KG1 (cell line): Measurements from ENCODE around the gene KIF16B.
A peak's percentile ranks its signal among the peaks of the same experiment; 100 is the strongest.
"Not testable (repeated sequence)": the region's sequence is repeated elsewhere in the genome, so short reads cannot be mapped to it uniquely, and the experiment has no call there.

Source experiments
- DNase-seq: peaks from one replicate; lab custom pipeline; 2025; lab: John Stamatoyannopoulos, UW

KIF16B gene

DNA sequence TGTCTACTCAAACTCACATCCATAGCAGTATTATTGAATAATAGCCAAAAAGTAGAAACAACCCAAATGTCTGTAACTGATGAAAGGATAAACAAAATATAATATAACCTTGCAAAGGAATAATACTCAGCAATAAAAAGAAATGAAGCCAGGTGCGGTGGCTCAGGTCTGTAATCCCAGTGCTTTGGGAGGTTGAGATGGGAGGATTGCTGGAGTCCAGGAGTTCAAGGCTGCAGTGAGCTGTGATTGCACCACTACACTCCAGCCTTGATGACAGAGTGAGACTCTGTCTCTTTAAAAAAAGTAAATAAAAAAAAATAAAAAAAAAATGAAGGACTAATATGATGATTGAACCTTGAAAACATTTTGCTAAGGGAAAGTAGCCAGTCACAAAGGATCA, 22.1 kb upstream of the KIF16B start:
- DNase-seq, result no peak

DNA sequence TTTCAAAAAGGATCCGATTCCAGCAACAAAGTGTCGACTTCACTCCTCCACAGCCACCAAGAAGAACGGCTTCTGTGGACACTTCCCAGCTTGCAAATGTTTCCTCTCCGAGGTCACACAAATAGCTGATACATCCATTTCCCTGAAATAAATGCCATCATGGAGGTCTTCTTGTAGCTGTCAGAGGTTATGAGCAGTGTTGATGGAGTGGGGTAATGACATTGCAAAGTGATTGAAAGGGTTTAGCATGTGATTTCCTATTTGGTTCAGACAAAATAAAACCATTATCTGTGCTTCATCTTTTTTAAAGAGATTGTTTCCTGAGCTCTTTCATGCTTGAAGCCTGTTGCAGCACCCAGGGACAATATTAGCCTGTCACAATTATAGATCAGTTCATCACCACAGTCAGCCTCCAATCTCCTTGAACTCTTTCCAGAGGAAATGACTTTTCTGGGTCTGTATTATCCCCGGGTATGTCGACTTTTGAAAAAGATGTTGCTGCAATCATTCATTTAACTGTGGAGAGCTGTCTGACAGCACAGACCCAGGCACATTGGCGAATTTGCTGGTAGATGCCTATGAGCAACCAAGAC, 16.9 kb upstream of the KIF16B start:
- no peak for DNase-seq

DNA sequence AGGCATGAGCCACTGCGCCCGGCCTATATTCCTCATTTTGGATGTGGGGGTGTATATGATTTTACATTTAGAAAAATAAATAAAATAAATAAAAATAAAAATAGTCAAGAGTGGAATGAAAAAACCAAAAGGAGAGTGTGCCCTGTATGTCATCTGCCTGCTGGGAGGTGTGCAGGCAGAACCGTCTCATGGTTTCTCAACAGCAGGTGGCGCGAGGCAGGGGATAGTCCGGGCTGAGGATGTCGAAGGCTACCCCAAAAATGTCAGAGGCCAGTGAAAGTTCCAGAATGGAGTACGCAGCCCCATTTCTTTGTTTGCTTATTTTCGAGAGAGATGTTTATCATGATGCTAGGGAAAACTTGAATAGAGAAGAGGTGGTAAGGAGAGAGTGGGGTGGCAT, 16.4 kb upstream of the KIF16B start:
- DNase-seq, result no peak

DNA sequence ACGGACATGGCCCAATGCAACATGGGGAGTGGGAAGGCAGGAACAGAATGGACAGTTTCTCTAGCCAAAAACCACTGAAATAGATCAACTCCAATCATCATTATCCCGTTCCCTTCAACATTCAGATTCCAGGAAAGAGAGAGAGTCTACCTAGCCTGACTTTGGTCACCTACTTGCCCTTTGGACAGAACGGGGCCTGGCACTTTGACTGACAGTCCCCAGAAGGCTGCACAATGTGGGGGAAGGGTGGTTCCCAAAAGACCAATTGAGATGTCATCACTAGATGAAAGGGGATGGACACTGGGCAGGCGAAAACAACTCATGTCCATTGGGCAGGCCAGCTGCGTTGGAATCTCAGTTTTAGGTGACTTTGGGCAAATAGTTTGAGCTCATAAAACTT, 15.0 kb upstream of the KIF16B start:
- no peak for DNase-seq

DNA sequence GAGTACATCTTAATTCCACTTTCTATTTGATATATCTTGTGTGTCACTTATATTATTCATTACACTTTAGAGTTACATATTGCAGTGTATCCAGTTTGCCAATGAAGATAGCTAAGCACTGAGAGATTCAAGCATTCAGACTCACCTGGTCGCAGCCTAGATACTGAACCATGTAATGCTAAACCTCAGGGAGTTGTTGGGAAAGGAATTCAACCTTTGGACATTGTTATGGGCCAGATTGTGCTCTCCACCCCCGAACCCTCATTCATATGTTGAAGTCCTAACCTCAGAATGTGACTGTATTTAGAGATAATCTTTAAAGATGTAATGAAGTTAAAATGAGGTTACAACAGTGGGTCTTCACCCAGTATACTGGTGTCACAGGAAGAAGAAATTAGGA, 13.8 kb upstream of the KIF16B start:
- DNase-seq, result no peak

DNA sequence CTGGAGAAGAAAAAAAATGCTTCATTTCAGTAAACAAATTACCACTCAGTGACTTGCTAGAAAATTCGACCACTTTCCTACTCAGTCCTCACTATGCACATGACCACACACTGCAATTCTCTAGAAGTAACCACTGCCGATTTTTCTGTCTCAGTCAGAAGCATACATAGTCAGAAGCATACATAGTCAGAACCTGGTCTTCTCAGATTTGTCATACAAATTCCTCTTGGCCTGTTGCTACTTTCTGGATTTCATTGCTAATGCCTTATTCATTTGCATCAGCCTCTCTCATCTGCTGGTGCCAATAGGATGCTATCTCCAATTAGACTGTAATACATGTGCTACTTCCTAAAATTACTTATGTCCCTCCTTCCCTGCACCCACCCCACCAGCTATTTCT, 10.2 kb upstream of the KIF16B start:
- DNase-seq, result no peak

DNA sequence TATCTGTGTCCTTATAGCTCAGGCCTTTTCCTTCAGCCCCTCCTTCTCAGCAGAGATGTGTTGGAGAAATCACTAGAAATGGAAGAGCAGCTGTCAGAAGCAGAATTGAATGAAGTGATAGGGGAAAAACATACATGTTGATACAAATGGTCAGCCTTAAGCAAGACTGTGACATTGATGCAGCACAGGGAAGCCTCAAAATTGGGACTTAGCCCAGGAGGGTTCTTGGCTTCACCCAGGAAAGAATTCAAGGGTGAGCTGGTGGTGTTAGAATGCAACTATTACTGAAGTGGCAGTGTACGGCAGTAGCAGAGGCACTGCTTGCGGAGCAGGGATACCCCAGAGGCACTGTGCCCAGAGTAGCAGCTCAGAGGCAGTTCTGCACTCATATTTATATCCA, 8.0 kb upstream of the KIF16B start:
- DNase-seq, result no peak

DNA sequence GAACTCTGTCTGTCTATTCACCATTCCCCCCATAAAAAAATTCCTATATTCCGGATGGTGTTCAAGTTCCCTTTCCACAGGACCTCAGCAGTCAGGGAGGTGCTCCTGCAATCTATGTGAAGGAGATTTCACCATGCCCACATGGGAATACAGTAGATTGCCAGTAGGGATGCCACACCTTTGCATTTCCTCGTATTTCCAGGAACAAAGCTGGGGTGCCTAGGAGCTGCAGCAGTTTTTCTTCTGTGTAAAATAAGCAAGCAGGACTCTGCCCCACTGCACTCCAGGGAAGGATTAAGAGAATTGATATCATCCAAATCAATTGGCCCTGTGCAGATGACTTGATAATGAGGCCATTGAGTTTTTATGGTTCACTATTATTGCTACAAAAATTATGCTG, 7.4 kb upstream of the KIF16B start:
- no peak for DNase-seq

DNA sequence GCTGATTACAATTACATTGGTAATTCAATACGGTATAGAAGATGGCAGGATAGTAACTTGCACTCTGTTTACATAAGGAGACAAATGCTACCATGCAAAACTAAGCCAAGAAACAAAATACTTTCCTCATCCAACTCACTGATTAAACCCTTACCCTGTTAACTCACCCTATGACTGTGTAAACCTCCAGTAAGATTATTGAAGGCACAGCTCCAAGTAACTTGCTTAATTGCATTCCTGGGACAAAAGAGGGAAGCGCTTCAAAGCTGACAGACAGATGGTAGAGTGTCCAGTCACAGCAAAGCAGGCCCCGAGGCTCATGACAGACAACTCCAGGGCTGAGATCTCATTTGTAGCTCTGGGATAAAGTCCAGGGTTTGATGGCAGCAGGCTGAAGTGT, 6.9 kb upstream of the KIF16B start:
- no peak for DNase-seq

DNA sequence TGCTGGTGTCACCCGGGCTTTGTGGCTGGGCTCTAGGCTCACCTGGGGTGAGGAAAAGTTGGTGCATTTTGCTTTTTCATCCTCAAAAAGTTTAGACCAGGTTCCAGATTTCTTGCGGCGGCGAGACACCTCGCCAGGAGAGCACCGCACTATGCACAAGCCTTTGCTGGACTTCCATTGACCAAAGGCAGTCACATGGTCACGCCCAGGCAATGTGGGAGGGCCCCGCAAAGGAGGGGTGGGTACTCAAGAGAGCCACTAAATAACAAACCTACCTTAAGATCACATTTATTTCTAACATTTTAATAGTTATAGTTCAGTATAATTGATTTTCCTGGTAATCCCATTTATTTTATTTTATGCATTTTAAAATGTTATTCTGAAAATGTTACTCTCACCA, 3.0 kb upstream of the KIF16B start:
- no peak for DNase-seq

DNA sequence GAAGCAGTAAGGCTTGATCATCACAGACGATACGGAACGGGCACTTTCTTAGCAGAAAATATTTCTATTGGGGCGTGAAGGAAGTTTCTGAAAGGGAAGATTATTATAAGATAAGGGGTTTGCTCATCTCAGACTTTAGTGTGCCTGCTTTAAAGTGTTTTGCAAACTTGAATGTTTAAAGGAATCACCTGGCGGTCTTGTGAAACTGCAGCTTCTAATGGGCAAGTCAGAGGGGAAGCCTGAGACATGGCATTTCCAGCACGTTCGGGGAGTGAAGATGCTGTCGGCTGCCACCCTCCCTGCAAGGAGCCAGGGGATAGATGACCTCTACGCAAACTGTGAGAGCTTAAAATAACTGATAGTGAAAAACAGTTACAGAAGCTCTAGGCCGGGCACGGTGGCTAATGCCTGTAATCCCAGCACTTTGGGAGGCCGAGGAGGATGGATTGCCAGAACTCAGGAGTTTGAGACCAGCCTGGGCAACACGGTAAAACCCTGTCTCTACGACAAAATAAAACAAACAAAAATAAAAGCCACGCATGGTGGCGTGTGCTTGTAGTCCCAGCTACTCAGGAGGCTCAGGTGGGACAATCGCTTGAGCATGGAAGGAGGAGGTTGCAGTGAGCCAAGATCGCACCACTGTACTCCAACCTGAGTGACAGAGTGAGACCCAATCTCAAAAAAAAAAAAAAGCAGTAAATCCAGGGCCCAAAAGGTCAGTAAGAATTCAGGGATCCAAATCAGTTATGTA, 2.3 kb upstream of the KIF16B start:
- no peak for DNase-seq

DNA sequence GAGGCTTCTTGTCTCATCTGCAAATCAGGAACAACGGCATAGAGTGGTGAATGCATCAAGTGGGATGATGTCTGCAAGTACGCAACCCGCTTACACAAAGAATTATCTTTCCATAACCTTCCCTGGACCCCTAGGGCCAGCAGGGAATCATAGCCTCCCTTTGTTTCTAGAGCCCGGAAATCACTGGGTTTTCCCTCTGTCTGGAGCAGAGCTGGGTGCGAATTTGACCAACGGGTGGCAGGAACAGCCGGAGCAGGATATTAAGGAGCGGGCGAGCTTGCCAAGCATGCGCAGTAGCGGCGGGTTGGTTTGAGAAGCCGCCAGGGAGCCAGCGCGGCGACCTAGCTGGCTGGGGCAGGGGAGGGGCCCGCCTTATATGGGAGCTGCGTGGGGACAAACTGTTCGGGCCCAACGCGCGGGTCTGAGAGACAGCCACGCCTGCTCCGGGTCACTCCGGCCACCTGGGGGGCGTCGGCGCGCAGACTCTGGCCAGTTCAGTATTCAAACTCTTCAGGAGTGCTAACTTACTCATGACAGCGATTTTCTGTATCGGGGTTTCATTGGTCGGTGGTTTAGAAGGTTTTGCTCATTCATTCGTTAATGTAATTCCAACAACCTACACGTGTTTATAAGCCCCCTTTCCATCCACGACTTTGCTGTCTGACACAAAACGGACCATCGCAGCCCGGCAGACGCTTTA, 1.6 kb upstream of the KIF16B start:
- DNase-seq, result peak; percentile 43

DNA sequence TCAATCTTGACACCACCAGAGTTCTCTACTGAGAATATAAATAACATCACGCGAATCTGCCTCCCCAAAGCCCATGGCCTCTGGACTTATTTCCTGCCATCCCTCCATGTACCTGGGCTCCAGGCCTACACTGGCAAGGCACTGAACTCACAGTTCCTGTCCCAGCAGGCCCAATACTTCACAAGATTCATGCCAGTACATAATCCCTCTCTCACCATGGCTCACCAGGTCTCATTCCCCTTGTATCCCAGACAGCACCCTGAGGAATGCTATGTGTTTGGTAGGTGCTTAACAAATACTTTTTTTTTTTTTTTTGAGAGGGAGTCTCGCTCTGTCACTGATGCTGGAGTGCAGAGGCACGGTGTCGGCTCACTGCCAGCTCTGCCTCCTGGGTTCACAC, 1.9 kb downstream of the KIF16B start:
- DNase-seq, result no peak

DNA sequence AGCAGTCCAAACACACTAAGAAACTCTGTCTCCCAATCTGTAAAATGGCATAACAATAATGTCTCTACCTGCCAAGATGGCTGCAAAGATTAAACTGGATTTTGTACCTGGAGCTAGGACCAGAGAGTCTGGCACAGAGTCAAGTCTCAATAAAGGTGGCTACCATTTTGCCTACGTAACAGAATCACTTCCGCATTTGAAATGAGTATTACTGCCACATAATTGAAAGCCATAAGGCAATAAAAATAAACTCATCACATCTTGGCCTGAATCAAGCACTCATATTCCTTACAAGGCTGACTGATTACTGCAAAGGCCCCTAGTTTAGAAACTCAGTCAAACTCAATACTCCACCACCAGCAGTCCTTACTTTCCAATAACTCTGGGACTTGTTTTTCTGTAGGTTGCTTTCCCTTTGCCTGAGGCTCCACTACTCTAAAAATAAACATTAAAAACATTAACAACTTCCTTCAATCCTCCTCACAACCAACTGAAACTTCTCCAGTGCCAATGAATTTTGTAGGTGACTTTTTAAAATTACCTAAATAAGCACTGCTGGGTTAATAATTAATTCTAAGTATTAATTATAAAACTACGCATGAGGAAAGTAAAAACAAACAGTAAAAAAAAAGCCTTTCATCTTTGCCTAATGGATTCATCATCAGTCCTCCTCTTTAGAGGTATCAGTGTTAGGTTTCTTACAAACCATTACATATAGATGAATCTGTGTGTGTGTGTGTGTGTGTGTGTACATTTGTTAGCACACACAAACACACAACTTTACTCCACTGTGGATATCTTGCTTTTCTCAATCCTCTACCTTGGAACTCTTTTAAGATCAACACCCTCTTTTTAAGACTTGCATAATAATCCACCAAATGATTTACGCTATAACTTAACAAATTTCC, 3.7 kb downstream of the KIF16B start:
- no peak for DNase-seq

DNA sequence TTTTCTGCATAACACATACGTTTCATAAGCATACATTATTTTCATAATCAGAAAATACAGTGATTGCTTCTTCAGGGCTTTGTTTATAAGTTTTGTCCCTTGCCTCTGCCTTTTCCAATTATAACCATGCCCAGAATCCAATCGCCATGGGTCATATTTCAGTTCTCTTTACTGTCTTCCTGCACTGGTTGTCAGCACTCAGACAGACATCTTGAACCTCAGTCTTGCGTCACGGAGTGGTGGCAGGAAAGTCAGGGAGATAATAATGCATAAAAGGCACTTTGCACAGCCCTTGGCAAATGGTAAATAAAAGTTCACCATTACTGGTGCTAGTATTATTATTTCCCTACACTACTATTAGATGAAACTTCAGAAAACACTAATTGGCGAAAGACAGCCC, 7.2 kb downstream of the KIF16B start:
- DNase-seq, result no peak

DNA sequence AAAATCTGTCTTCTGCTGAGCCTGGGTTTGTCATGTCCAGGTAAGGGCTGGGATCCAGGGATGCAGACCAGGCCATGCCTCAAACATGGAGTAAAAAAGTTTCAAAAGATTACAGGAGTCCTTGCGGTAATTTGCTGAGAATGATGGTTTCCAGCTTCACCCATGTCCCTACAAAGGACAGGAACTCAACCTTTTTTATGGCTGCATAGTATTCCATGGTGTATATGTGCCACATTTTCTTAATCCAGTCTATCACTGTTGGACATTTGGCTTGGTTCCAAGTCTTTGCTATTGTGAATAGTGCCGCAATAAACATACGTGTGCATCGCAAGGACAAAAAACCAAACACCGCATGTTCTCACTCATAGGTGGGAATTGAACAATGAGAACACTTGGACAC, 9.2 kb downstream of the KIF16B start:
- DNase-seq, result not testable (repeated sequence)

DNA sequence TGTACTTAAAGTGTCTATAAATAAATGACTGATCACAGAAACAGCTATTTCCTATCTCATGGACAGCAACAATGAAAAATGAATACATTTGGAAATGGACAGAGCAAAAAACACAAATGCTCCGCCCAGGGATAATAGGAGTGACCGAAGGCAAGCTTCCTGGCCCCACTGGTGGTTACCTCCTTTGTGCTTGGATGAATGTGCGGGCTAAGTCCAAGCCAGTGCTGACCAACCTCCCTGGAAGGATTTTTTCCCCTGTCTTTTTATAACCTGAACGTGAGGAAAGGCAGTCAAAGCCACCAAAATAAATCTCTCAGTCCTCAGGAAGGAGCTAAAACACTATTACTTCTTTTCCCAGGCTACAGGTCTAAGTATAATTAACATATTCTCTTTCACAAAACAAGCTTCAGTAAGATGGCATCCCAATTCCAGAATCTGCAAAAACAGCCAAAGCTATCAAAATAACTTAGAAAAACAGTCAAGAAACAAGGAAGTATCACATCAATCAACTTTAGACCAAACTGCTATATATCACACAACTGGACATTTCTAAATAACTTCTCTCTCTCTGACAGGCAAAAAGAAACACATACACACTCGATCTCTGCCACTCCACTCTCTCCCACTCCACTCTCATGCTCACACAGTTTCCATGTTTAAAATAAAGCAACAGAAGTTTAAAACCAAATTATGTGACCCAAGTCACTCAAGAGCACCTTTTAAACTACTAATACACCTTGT, 10.0 kb downstream of the KIF16B start:
- DNase-seq, result no peak

DNA sequence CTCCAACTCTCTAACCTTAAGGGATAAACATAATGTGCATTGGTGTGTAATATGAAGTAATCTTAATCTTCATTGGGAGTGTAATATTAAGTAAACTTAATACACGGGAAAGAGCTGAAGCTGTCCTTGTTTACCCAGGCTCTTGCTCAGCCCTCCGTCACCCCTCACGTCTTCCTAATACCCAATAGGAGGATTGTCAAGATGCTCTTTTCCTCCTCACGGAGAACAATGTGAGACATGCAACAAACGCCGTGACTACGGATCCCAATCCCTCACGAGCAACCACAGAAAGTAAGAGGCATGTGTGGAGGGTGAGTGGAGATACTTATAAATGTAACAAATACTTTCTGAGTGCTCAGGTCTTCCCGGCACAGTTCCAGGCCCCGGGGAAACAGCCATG, 11.0 kb downstream of the KIF16B start:
- no peak for DNase-seq

DNA sequence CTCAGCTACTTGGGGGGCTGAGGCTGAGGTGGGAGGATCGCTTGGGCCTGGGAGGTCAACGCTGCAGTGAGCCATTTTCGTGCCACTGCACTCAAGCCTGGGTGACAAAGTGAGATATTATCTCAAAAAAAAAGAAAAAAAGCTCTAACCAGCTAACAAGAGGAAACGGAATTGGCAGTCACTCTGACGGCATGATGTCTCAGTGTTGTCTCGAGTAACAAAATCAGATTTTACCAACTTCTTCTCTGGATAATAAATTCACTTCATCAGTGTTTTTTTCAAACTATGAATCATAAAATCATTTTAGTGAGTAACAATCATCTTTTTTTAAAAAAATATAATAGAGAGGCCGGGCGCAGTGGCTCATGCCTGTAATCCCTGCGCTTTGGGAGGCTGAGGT, 12.6 kb downstream of the KIF16B start:
- no peak for DNase-seq

DNA sequence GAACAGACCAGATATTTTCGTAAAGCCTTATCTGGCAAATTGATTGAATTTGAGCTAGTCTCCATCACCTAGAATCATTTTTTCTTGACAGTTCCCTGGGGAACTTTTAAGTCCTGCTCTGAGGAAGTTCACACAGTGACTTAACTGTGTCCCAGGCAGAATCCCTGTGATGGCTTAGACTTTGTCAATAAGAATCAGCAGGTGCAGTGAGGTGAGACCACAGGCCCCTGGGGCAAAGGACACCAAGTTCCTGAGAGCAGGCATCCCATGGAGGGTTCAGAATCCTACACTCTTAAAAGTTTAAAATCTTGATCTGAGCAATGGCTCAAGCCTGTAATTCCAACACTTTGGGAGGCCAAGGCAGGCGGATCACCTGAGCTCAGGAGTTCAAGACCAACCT, 13.0 kb downstream of the KIF16B start:
- DNase-seq, result no peak

DNA sequence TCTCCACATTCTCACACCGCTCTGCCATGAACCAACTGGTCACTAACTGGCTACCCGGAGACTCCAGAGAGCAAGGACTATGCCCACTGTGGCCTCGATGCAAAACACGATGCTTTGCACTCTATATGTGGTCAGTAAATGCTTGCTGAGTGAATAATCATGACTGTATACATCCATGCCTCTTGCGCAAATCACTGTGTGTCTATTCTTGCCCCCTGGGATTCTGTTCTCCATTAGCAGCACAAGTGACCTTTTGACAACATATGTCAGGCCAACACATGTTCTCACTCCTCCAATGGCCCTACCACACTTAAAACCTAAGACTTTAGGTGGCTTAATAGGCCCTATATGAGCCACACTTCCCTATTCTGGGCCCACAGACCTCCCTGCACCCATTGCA, 16.9 kb downstream of the KIF16B start:
- DNase-seq, result no peak

DNA sequence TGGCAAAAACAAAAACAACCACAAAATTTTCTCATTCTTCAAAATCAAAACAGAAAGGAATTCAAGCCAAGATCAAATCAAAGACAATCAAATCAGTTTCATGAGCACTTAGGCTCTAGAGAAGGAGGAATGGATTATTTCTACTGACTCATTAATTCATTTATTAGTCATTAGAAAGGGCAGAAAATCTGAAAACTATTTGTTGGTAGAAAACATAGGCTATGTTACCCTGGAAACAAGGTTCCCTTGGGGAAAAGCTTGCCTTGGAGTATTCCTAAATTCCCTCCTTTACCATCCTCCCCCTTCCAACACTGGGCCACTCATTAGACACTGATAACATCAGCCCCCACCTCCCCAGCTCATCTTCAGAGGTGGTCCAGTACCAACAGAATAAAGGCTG, 17.5 kb downstream of the KIF16B start:
- no peak for DNase-seq
